Fibroblast of lung (primary cell): ENCODE data around the gene PITX2. TPM values are rescaled to one million over a fixed set of nuclear protein-coding genes. Genes with fewer than 3 reads are reported as not detected.
A peak's percentile ranks its signal among the peaks of the same experiment; 100 is the strongest.

Experiments
- DNase-seq, 2 donors: peaks; one replicate each; pipeline versions ENCODE4 v3.0.0 to v3.0.0-alpha.2; 2010; ENCODE audit warnings: low read depth in 2 of 2
- H2AFZ ChIP-seq: 2 replicates; pipeline ENCODE4 v1.5.1; 2012; ENCODE audit warnings: low read length, control low read depth, inconsistent platforms
- H3K27ac ChIP-seq: 2 replicates; pipeline ENCODE4 v1.5.1; 2011; ENCODE audit warnings: low read length, control low read depth; ENCODE audit not compliant: insufficient read depth
- H3K27me3 ChIP-seq: 2 replicates; pipeline ENCODE4 v1.5.1; 2011; ENCODE audit warnings: mild to moderate bottlenecking, low read length; ENCODE audit not compliant: control insufficient read depth, insufficient read depth
- H3K36me3 ChIP-seq: 2 replicates; pipeline ENCODE4 v1.5.1; 2011; ENCODE audit warnings: low read length; ENCODE audit not compliant: control insufficient read depth, insufficient read depth
- H3K4me1 ChIP-seq: 2 replicates; pipeline ENCODE4 v1.5.1; 2011; ENCODE audit warnings: low read length; ENCODE audit not compliant: control insufficient read depth, insufficient read depth; ENCODE audit errors: extremely low read depth
- H3K4me2 ChIP-seq: 2 replicates; pipeline ENCODE4 v1.5.1; 2011; ENCODE audit warnings: low read length, control low read depth; ENCODE audit not compliant: insufficient read depth; ENCODE audit errors: extremely low read depth
- H3K4me3 ChIP-seq, 4 experiments: fragments of 200-600 bp in 1 of 4; sonication (generic) in 1 of 4; replicated peaks in 1 of 4; 2 replicates each; pipeline ENCODE4 v1.5.1; 2011 to 2016; ENCODE audit warnings: low read length in 4 of 4, low read depth in 3 of 4, mild to moderate bottlenecking in 3 of 4, control low read depth in 2 of 4, inconsistent platforms in 1 of 4, mixed read lengths in 1 of 4; ENCODE audit not compliant: insufficient read depth in 1 of 4; ENCODE audit errors: control extremely low read depth in 1 of 4
- H3K79me2 ChIP-seq: 2 replicates; pipeline ENCODE4 v1.5.1; 2012; ENCODE audit warnings: mild to moderate bottlenecking, low read length, inconsistent platforms; ENCODE audit not compliant: control insufficient read depth, insufficient read depth
- H3K9ac ChIP-seq: 2 replicates; pipeline ENCODE4 v1.5.1; 2011; ENCODE audit warnings: mild to moderate bottlenecking, low read length, control low read depth; ENCODE audit not compliant: insufficient read depth
- H3K9me3 ChIP-seq: 2 replicates; pipeline ENCODE4 v1.5.1; 2012; ENCODE audit warnings: low read depth, low read length; ENCODE audit not compliant: control insufficient read depth, insufficient read depth
- H4K20me1 ChIP-seq: 2 replicates; pipeline ENCODE4 v1.5.1; 2011; ENCODE audit warnings: low read length; ENCODE audit not compliant: control insufficient read depth, insufficient read depth; ENCODE audit errors: extremely low read depth
- CTCF ChIP-seq, 2 donors: IDR thresholded peaks in 1 of 2; conservative IDR thresholded peaks in 1 of 2; 1 replicate in 1 of 2; 2 replicates in 1 of 2; pipeline ENCODE4 v1.5.1; 2011 to 2012; ENCODE audit warnings: low read length in 2 of 2, control low read depth in 1 of 2, inconsistent platforms in 1 of 2, low read depth in 1 of 2, mild to moderate bottlenecking in 1 of 2
- EZH2 ChIP-seq: IDR thresholded peaks from 2 replicates; pipeline ENCODE4 v1.5.1; 2012; ENCODE audit warnings: low read length, control low read depth, mild to moderate bottlenecking; ENCODE audit errors: missing control alignments
- polyA plus RNA-seq, 2 donors: library from polyadenylated mRNA; depleted of rRNA in 1 of 2; stranded (reverse) in 1 of 2; unstranded in 1 of 2; fragments of >200 nt; gene quantifications; 2 replicates each; pipeline ENCODE4 v1.2.1, GENCODE V29; 2011 to 2012; ENCODE audit warnings: missing spikeins in 1 of 2
- total RNA-seq: library from RNA; depleted of rRNA; stranded (reverse); fragments of >200 nt; gene quantifications from 2 replicates; pipeline ENCODE4 v1.2.1, GENCODE V29; 2014

Gene PITX2
- total and polyA plus RNA-seq, 2 donors (not counting 1 experiment from before 2014, with no cell fraction given): 0.33 to 0.40 TPM

GRCh38 chr4:110639207-110640090 is 16.6 kb upstream of the PITX2 start:
- H3K27ac ChIP-seq: no peak overlapping the region
- no peaks in the 10 kb centered on the region for H3K4me1 ChIP-seq
- TF ChIP-seq EZH2 (peak; percentile 61), CTCF (conservative IDR thresholded peaks at IDR 0.05 in 1 of 2, IDR thresholded peaks at IDR 0.05 in 1 of 2; ENCODE audit: low read depth in 1 of 2, low read length in 2 of 2) (no peak)
- no peak overlapping the region for H3K4me2 ChIP-seq
- no peak overlapping the region for H3K9ac ChIP-seq
- H4K20me1 ChIP-seq: no peaks in the 10 kb centered on the region
- H3K9me3 ChIP-seq: no peaks in the 10 kb centered on the region
- no peak overlapping the region for H2AFZ ChIP-seq
- H3K36me3 ChIP-seq: no peaks in the 10 kb centered on the region
- H3K4me3 ChIP-seq: no peak overlapping the region
- DNase-seq: no peak
- no peaks in the 10 kb centered on the region for H3K79me2 ChIP-seq
- H3K27me3 ChIP-seq: peaks cover 66% of the 10 kb centered on the region

DNA sequence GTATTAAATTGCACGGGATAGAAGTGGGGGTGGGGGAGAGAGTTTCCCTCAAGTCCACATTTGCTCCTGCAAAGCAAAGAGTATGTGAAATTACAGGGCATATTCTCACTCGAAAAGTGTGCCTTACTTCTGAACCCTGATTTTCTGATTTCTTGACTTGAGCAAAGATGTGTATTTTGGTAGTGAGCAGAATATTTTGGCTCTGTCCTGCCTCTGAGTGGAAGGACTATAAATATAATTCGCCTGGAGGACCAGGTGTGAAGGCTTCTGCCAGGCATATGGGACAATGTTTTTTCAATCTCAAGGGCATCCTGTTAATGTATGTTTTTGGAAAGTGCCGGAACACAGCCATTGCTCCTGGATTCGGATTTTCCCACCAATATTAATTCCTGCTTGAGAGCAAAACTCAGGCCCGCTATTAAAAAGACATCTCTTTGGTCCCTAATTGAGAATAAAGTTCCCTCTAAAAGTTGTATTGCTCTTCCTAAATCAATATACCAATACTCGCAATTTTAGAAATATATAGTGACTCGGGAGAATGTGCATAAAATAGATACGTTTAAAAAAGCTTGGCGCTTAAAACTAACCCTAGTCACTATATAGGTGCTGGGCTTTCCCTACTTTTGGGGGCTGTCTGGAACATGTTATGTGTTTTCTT is 15.3 kb upstream of the PITX2 start:
- Histone ChIP-seq H3K9ac (no peak overlapping the region), H3K36me3 (no peaks in the 10 kb centered on the region), H3K4me2 (no peak overlapping the region), H3K27ac (no peak overlapping the region), H4K20me1 (no peaks in the 10 kb centered on the region), H2AFZ (no peak overlapping the region), H3K4me1 (no peaks in the 10 kb centered on the region), H3K4me3 (no peak overlapping the region), H3K27me3 (peaks cover 78% of the 10 kb centered on the region), H3K79me2 (no peaks in the 10 kb centered on the region), H3K9me3 (no peaks in the 10 kb centered on the region)
- no peak for DNase-seq
- TF ChIP-seq CTCF (conservative IDR thresholded peaks at IDR 0.05 in 1 of 2, IDR thresholded peaks at IDR 0.05 in 1 of 2; ENCODE audit: low read depth in 1 of 2, low read length in 2 of 2) (no peak), EZH2 (peak; percentile 9)

GRCh38 chr4:110637408-110638088 is 14.7 kb upstream of the PITX2 start:
- H3K9me3 ChIP-seq: no peaks in the 10 kb centered on the region
- no peak overlapping the region for H3K9ac ChIP-seq
- no peak for DNase-seq
- no peak overlapping the region for H2AFZ ChIP-seq
- H3K27ac ChIP-seq: no peak overlapping the region
- H3K4me2 ChIP-seq: peak overlapping the region; percentile 62
- TF ChIP-seq CTCF (conservative IDR thresholded peaks at IDR 0.05 in 1 of 2, IDR thresholded peaks at IDR 0.05 in 1 of 2; ENCODE audit: low read depth in 1 of 2, low read length in 2 of 2): peak in 1 of 2 donors; percentile 9
- peak; percentile 67 for TF ChIP-seq EZH2
- no peaks in the 10 kb centered on the region for H3K36me3 ChIP-seq
- no peaks in the 10 kb centered on the region for H3K4me1 ChIP-seq
- H3K27me3 ChIP-seq: peaks cover 85% of the 10 kb centered on the region
- H4K20me1 ChIP-seq: no peaks in the 10 kb centered on the region
- H3K79me2 ChIP-seq: no peaks in the 10 kb centered on the region
- H3K4me3 ChIP-seq: peak overlapping the region in 3 of 4 experiments; percentile 24 to 56 (median 40)
